NCI-H774 (cell line): Measurements from ENCODE around the gene PCGF1.

Source experiments
- DNase-seq: peaks from one replicate; lab custom pipeline; 2025; lab: John Stamatoyannopoulos, UW

Gene PCGF1

GRCh38 chr2:74507145-74507925, at the start of gene PCGF1:
TSS of gene PCGF1 (minus strand) at chr2:74507695. CDS start at chr2:74507668, 27 bp downstream.
- DNase-seq: peak; percentile 94

GRCh38 chr2:74556831-74557370, 49.4 kb upstream of the PCGF1 start:
- DNase-seq: no peak

GRCh38 chr2:74556159-74556558, 48.7 kb upstream of the PCGF1 start:
- DNase-seq: no peak

GRCh38 chr2:74555610-74556103, 48.2 kb upstream of the PCGF1 start:
- DNase-seq: no peak

- DNase-seq: peak; percentile 19
Observed at GRCh38 chr2:74554820-74555531, 47.5 kb upstream of the PCGF1 start.

- DNase-seq: peak; percentile 71
Observed at GRCh38 chr2:74553892-74554819, 46.7 kb upstream of the PCGF1 start, which contains the start of the genes DOK1 and LOXL3. TSS of gene DOK1 (plus strand) at chr2:74554720. CDS start at chr2:74554755, 35 bp downstream. TSS of gene LOXL3 (minus strand) at chr2:74553942. CDS start at chr2:74552634, 1,308 bp downstream.

- no peak for DNase-seq
Observed at GRCh38 chr2:74552914-74553811, 45.7 kb upstream of the PCGF1 start.

- DNase-seq: no peak
Observed at GRCh38 chr2:74551942-74552913, 44.7 kb upstream of the PCGF1 start.

GRCh38 chr2:74551530-74551929, 44.0 kb upstream of the PCGF1 start:
- no peak for DNase-seq

GRCh38 chr2:74550231-74550630, 42.7 kb upstream of the PCGF1 start:
- no peak for DNase-seq

- DNase-seq: peak; percentile 56
Observed at GRCh38 chr2:74548900-74549826, 41.7 kb upstream of the PCGF1 start.

GRCh38 chr2:74548285-74548899, 40.9 kb upstream of the PCGF1 start:
- DNase-seq: no peak

- no peak for DNase-seq
Observed at GRCh38 chr2:74546004-74546403, 38.5 kb upstream of the PCGF1 start.

- no peak for DNase-seq
Observed at GRCh38 chr2:74544634-74545033, 37.1 kb upstream of the PCGF1 start.

GRCh38 chr2:74542978-74543377, 35.5 kb upstream of the PCGF1 start:
- DNase-seq: no peak

GRCh38 chr2:74540291-74540690, 32.8 kb upstream of the PCGF1 start:
- no peak for DNase-seq

- DNase-seq: no peak
Observed at GRCh38 chr2:74538881-74539339, 31.4 kb upstream of the PCGF1 start.

- no peak for DNase-seq
Observed at GRCh38 chr2:74537140-74537539, 29.6 kb upstream of the PCGF1 start.
